Ovary (tissue), 9 donors: ENCODE results near the gene TMEM121. TPM values are rescaled to one million over a fixed set of nuclear protein-coding genes. Genes with fewer than 3 reads are reported as not detected.

ENCODE experiments used
- DNase-seq, 5 donors: peaks; one replicate each; pipeline ENCODE4 v3.0.0-alpha.2; 2019 to 2020
- H3K27ac ChIP-seq, 2 donors: fragments of 200-600 bp; one replicate each; pipeline versions ENCODE4 v1.5.1 to v1.8.0; 2019 to 2022
- H3K27me3 ChIP-seq: fragments of 200-600 bp; one replicate; pipeline ENCODE4 v1.8.0; 2022
- H3K36me3 ChIP-seq: fragments of 200-600 bp; sonication (generic); one replicate; pipeline ENCODE4 v1.5.1; 2019
- H3K4me1 ChIP-seq: one replicate; pipeline ENCODE4 v1.8.1; 2013; ENCODE audit warnings: mild to moderate bottlenecking, moderate library complexity; ENCODE audit not compliant: insufficient read depth
- H3K4me3 ChIP-seq: fragments of 200-600 bp; sonication (generic); one replicate; pipeline ENCODE4 v1.5.1; 2017
- H3K9me3 ChIP-seq, 2 donors: fragments of 200-600 bp in 1 of 2; sonication (generic) in 1 of 2; one replicate each; pipeline versions ENCODE4 v1.5.1 to v1.8.1; 2013 to 2019; ENCODE audit warnings: mild to moderate bottlenecking in 1 of 2, moderate library complexity in 1 of 2
- EP300 ChIP-seq: sonication (generic); formaldehyde crosslinking; IDR thresholded peaks from one replicate; pipeline ENCODE4 v1.6.1; 2017; ENCODE audit warnings: antibody characterized with exemption
- POLR2A ChIP-seq: fragments of 450-650 bp; IDR thresholded peaks from one replicate; pipeline ENCODE4 v1.6.1; 2017; ENCODE audit warnings: antibody characterized with exemption, mild to moderate bottlenecking, moderate library complexity
- WGBS, 3 donors: extraction: QIAGEN DNeasy Blood & Tissue Kit in 1 of 3; methylation state at CpG; one replicate each; pipeline versions ENCODE4 v1.1.5 to v1.1.7; 2013 to 2017; 5-methylcytosine and 5-hydroxymethylcytosine counted together
- intact Hi-C, 4 donors: fragments of 100-400 bp; cut with DNase I; formaldehyde crosslinking; loops; one replicate each; pipeline versions ENCODE4 v1.11.0 to v1.15.1; 2022 to 2023
- polyA plus RNA-seq, 2 donors: library from polyadenylated mRNA; stranded (reverse); fragments of 200-250 nt in 1 of 2; fragments of 350-450 nt in 1 of 2; fragmentation: Illumina TruSeq in 1 of 2; extraction: RNeasy Lipid Tissue Mini Kit (QIAGEN cat#74804) in 1 of 2; gene quantifications; one replicate each; pipeline ENCODE4 v1.2.3, GENCODE V29; 2013 to 2014
- total RNA-seq, 7 donors: library from RNA; depleted of rRNA in 2 of 7; stranded (reverse); fragments of >200 nt in 2 of 7; fragmentation: NEBNext Ultra II Directional in 3 of 7; extraction: Animal tissue kit (Norgen Biotek cat#: 25700) in 3 of 7; gene quantifications; one replicate each; pipeline versions ENCODE4 v1.1.0 to v1.2.4, GENCODE V29; 2016 to 2023
- TF ChIP-seq, protein P1 (sequence below), 3 donors: fragments of 450-650 bp in 2 of 3; fragments of 200-600 bp in 1 of 3; IDR thresholded peaks; one replicate each; pipeline versions ENCODE4 v1.5.1 to v1.8.0; 2016 to 2022; ENCODE audit warnings: antibody characterized with exemption in 3 of 3, mild to moderate bottlenecking in 1 of 3
- donor health status: DM: no; HTN: no; CAD: no; lungs with moderate emphysema.
- donor health status: DM: no; HTN: no; CAD: no.
- donor health status: Bipolar disorder and iron deficiency.
- donor health status: DM: yes; HTN: yes; CAD: no.
- donor health status: DM: no; HTN: no; CAD: no.
- donor health status: DM: yes; HTN: yes; CAD: no.

Gene TMEM121
- total and polyA plus RNA-seq, 9 donors = 3.3 to 9.0 (median 4.1) TPM; not detected in 1

DNA sequence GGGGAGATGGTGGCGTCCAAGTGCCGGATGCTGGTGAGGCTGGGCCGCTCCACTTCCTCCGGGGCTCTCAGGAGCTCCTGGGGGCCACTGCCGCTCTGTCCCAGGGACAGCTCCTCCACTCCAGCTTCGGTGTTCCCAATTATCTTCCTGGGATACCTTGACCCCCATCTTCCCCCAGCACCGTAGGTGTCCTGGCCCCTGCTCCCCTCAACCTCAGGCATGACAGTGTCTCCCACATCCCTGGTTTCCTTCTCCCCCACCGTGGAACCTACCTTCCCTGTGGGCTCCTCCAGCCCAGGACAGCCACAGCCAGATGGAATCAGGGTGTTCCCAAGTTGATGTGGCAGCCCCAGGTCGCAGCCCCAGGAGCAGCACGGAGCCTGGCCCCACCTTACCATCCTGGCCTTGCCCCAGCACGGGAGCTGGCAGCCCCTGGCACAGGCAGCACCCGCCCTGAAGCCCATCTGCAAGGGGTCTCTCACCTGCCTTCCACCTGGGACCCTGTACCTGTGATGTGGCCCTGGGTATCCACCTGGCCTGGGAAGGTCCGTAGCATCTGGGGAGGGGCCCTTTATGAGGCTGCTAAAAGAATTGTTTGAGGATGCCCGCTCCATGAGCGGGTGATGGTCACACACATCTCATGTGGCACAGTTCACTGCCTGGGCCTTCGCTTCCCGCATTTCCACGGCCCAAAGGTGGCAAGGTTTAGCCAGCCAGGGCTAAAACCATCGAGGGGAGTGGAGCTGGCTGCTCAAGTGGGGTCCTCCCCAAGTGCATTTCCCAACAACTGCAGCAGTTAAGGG, 4.1 kb downstream of the TMEM121 start:
- Histone ChIP-seq H3K9me3 (no peaks in the 10 kb centered on the region), H3K4me3 (no peak overlapping the region), H3K4me1 (peaks cover 10% of the 10 kb centered on the region), H3K36me3 (no peaks in the 10 kb centered on the region), H3K27ac (no peak overlapping the region), H3K27me3 (no peaks in the 10 kb centered on the region)
- no peak for DNase-seq
- intact Hi-C loops = no loop called here
- 73 to 87% (median 81%) methylated on average over 19 of the region's 19 CpGs for WGBS, 3 donors
- TF ChIP-seq, protein P1, sequence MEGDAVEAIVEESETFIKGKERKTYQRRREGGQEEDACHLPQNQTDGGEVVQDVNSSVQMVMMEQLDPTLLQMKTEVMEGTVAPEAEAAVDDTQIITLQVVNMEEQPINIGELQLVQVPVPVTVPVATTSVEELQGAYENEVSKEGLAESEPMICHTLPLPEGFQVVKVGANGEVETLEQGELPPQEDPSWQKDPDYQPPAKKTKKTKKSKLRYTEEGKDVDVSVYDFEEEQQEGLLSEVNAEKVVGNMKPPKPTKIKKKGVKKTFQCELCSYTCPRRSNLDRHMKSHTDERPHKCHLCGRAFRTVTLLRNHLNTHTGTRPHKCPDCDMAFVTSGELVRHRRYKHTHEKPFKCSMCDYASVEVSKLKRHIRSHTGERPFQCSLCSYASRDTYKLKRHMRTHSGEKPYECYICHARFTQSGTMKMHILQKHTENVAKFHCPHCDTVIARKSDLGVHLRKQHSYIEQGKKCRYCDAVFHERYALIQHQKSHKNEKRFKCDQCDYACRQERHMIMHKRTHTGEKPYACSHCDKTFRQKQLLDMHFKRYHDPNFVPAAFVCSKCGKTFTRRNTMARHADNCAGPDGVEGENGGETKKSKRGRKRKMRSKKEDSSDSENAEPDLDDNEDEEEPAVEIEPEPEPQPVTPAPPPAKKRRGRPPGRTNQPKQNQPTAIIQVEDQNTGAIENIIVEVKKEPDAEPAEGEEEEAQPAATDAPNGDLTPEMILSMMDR (IDR thresholded peaks at IDR 0.05) = no peak
- no peak for TF ChIP-seq EP300
- TF ChIP-seq POLR2A = no peak

DNA sequence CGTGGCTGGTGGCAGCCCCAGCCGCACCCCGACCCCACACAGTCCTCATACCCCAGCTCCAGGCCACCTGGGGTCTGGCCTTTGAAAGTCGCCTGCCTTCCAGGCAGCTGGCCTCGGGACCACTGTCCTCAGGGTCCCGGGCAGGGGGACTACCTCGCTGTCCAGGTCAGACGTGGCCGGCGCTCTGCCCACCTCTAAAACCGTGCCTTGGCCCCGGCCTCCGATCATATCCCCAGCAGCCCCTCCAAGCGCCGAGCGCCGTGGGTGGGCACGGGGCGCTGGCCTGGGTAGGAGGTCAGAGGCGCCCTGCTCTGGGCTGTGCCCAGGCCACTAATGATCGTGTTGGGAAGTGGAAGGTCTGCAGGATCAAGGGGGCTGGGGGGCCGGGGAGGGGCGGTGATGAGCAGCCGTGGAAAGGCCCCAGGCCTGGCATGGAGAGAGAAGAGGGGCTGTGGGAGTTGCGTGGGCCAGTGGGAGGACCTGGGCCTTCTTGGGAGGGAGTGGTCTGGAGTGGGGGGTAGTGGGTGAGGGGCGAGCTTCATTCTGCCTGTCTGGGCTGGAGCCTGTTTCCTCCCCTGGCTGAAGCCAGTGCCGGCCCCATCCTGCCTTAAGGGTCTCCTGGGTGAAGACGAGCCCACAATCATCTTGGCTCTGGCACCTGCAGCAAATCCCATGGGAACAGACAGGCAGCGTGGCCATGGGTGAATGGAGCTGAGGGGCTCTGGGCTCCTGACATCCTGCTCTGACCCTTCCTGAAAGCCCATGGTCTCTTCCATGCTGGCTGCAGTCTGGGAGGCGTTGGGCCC, 4.9 kb downstream of the TMEM121 start:
- no peak overlapping the region for H3K27ac ChIP-seq
- H3K4me1 ChIP-seq = peaks cover 10% of the 10 kb centered on the region
- TF ChIP-seq POLR2A (no peak), EP300 (no peak)
- TF ChIP-seq, protein P1 (IDR thresholded peaks at IDR 0.05) = no peak
- 89 to 96% (median 92%) methylated on average over 30 of the region's 30 CpGs for WGBS, 3 donors
- H3K9me3 ChIP-seq = no peaks in the 10 kb centered on the region
- H3K4me3 ChIP-seq = no peak overlapping the region
- H3K27me3 ChIP-seq = no peaks in the 10 kb centered on the region
- DNase-seq = no peak
- intact Hi-C loops = no loop called here
- H3K36me3 ChIP-seq = no peaks in the 10 kb centered on the region

DNA sequence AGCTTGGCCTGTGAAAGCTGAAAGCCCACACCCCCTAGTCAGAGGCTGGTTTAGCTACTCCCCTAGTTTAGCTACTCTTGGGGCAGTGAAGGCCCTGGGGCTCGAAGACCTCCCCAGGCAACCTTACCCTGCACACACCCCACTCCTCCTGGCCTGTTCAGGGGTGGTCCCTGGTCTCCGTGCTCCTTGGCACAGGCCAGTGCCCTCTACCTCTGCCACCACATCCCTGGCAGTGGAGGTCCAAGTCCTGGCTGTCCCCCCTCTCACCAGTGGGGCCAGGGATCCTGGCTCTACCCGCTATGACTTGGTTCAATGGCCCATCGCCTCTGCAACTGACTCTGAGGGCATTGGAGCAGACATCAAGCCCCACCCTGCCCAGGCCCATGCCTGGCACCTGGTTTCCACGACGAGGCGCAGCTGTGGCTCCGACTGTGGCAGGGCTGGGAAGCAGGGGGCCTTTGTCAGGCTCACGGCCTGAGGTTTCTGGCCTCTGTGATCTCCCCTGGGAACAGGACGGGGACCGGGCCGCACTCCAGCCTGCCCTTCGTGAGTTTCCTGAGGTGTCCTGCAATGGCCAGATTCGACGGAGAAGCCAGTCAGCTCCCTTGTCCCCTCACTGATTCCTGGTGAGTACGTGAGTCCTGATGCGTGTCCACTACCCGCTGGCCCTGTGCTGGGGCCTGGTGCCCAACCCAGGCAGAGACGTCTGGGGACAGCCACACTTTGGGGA, 5.7 kb downstream of the TMEM121 start:
- Histone ChIP-seq H3K36me3 (no peaks in the 10 kb centered on the region), H3K4me1 (peaks cover 9% of the 10 kb centered on the region), H3K4me3 (no peak overlapping the region), H3K27ac (no peak overlapping the region), H3K9me3 (no peaks in the 10 kb centered on the region), H3K27me3 (no peaks in the 10 kb centered on the region)
- intact Hi-C loops = no loop called here
- WGBS, 3 donors = 87 to 88% (median 87%) methylated on average over 14 to 19 of the region's 19 CpGs
- DNase-seq = no peak
- TF ChIP-seq, protein P1 (IDR thresholded peaks at IDR 0.05) = no peak
- TF ChIP-seq EP300 (no peak), POLR2A (no peak)

DNA sequence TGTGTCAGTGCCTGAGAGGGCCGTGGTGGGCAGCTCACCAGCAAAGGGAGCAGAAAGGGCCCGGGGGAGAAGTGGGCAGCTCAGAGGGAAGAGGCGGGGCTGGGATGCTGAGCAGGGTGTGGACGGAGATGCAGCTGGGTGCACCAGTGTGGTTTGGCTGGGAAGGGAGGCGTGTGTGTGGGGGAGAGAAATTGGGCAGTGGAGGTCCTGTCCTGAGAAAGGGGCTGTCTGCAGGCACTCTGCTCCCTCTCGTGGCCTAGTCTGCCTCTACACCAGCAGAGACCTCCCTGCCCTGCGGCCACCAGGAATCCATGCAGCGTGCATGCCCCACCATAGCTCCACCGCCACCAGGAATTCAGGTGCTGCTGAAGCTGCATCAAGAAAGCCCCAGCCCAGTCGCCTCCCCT, 6.4 kb downstream of the TMEM121 start:
- Histone ChIP-seq H3K36me3 (no peaks in the 10 kb centered on the region), H3K27me3 (no peaks in the 10 kb centered on the region), H3K4me3 (no peak overlapping the region), H3K27ac (no peak overlapping the region), H3K4me1 (peaks cover 8% of the 10 kb centered on the region), H3K9me3 (no peaks in the 10 kb centered on the region)
- DNase-seq = no peak
- WGBS, 3 donors = 38 to 49% (median 38%) methylated on average over 10 of the region's 10 CpGs
- intact Hi-C loops = no loop called here
- TF ChIP-seq, protein P1 (IDR thresholded peaks at IDR 0.05) = no peak
- TF ChIP-seq POLR2A = no peak
- TF ChIP-seq EP300 = no peak
